Measurements from ENCODE around the gene NCR2. TPM values are rescaled to one million over a fixed set of nuclear protein-coding genes. Genes with fewer than 3 reads are reported as not detected.

NCR2 gene
- total RNA-seq, 1 experiment from 2014 or later, result not detected

GRCh38 chr6:41335943-41336342 is 535 bp downstream of the NCR2 start:
- Histone ChIP-seq H3K27me3 (ENCODE audit: insufficient read depth, low read length) (0 out of 2 replicates have a peak, but pooled peaks cover 6% of the 10 kb centered on the region), H3K9me2 (ENCODE audit: insufficient read depth) (no peaks in the 10 kb centered on the region), H3K36me3 (ENCODE audit: control insufficient read depth in 1 of 2, insufficient read depth in 2 of 2, low read length in 2 of 2) (no peaks in the 10 kb centered on the region), H3K9ac (ENCODE audit: low read length) (no peak overlapping the region), H4K20me1 (ENCODE audit: insufficient read depth) (no peaks in the 10 kb centered on the region), H3K9me3 (ENCODE audit: control insufficient read depth in 1 of 2, insufficient read depth in 1 of 2, low read depth in 1 of 2, low read length in 2 of 2) (no peaks in the 10 kb centered on the region), H3K4me3 (replicated peaks in 1 of 2; ENCODE audit: low read depth in 1 of 2, low read length in 2 of 2) (no peak overlapping the region), H3K79me2 (ENCODE audit: insufficient read depth, low read length) (no peaks in the 10 kb centered on the region), H3K27ac (ENCODE audit: low read depth, low read length) (no peak overlapping the region), H2AFZ (ENCODE audit: low read depth, low read length, poor library complexity, severe bottlenecking) (no peak overlapping the region), H3K4me2 (ENCODE audit: low read length) (no peak overlapping the region), H3K4me1 (ENCODE audit: control insufficient read depth in 1 of 2, insufficient read depth in 2 of 2, low read length in 2 of 2) (no peaks in the 10 kb centered on the region)
- ATAC-seq (no peak), DNase-seq (ENCODE audit: low read depth, low spot score) (no peak)
- intact Hi-C loops (cut with micrococcal nuclease), result no loop called here
- no peak for TF ChIP-seq EZH2 (IDR thresholded peaks at IDR 0.05)
- no peak for TF ChIP-seq REST (IDR thresholded peaks at IDR 0.05; ENCODE audit: low read depth)
- ChIA-PET RAD21 (ENCODE audit: low non-redundant PET in 1 of 2, low total read pairs in 2 of 2, uncharacterized antibody in 2 of 2, unreplicated experiment in 2 of 2) (no interaction called here), CTCF (interaction anchor here (1.5 kb wide), 1 partner anchor 154 kb away, joined by 5 read pairs; no protein-coding TSS in a partner anchor), POLR2A (no interaction called here)
- no TSS peak for BruUV-seq (replicated peaks)

- no peaks in the 10 kb centered on the region for H3K9me3 ChIP-seq (ENCODE audit: control insufficient read depth in 1 of 2, insufficient read depth in 1 of 2, low read depth in 1 of 2, low read length in 2 of 2)
- H3K9ac ChIP-seq (ENCODE audit: low read length), result no peak overlapping the region
- no peaks in the 10 kb centered on the region for H3K79me2 ChIP-seq (ENCODE audit: insufficient read depth, low read length)
- no peak overlapping the region for H3K4me3 ChIP-seq (replicated peaks in 1 of 2; ENCODE audit: low read depth in 1 of 2, low read length in 2 of 2)
- RAD21 ChIA-PET (ENCODE audit: low non-redundant PET in 1 of 2, low total read pairs in 2 of 2, uncharacterized antibody in 2 of 2, unreplicated experiment in 2 of 2), result no interaction called here
- 0 out of 2 replicates have a peak, but pooled peaks cover 6% of the 10 kb centered on the region for H3K27me3 ChIP-seq (ENCODE audit: insufficient read depth, low read length)
- H4K20me1 ChIP-seq (ENCODE audit: insufficient read depth), result no peaks in the 10 kb centered on the region
- no peak overlapping the region for H3K4me2 ChIP-seq (ENCODE audit: low read length)
- H3K27ac ChIP-seq (ENCODE audit: low read depth, low read length), result no peak overlapping the region
- POLR2A ChIA-PET, result no interaction called here
- intact Hi-C loops (cut with micrococcal nuclease), result no loop called here
- no peaks in the 10 kb centered on the region for H3K9me2 ChIP-seq (ENCODE audit: insufficient read depth)
- BruUV-seq (replicated peaks), result no TSS peak
- H2AFZ ChIP-seq (ENCODE audit: low read depth, low read length, poor library complexity, severe bottlenecking), result no peak overlapping the region
- TF ChIP-seq TCF7L2 (IDR thresholded peaks at IDR 0.05; ENCODE audit: borderline replicate concordance, extremely low read depth, insufficient read depth, insufficient read length), result no peak
- no peak for TF ChIP-seq ZBTB33 (IDR thresholded peaks at IDR 0.05; ENCODE audit: extremely low read depth, insufficient replicate concordance, low read length)
- no peak for TF ChIP-seq CEBPB (IDR thresholded peaks at IDR 0.05; ENCODE audit: low read depth)
- TF ChIP-seq EGR1 (IDR thresholded peaks at IDR 0.05; ENCODE audit: low read depth), result no peak
- TF ChIP-seq SRF (IDR thresholded peaks at IDR 0.05; ENCODE audit: low read depth), result no peak
- DNase-seq (ENCODE audit: low read depth, low spot score) (no peak), ATAC-seq (no peak)
- CTCF ChIA-PET, result no interaction called here
- no peaks in the 10 kb centered on the region for H3K36me3 ChIP-seq (ENCODE audit: control insufficient read depth in 1 of 2, insufficient read depth in 2 of 2, low read length in 2 of 2)
- no peaks in the 10 kb centered on the region for H3K4me1 ChIP-seq (ENCODE audit: control insufficient read depth in 1 of 2, insufficient read depth in 2 of 2, low read length in 2 of 2)
These were observed 1.4 kb downstream of the NCR2 start for GRCh38 chr6:41336824-41337223.
